Loucy (cell line): ENCODE data around the gene RAB6A.
A peak's percentile ranks its signal among the peaks of the same experiment; 100 is the strongest.
"Not testable (repeated sequence)": the region's sequence is repeated elsewhere in the genome, so short reads cannot be mapped to it uniquely, and the experiment has no call there.

ENCODE experiments used
- H2AFZ ChIP-seq: fragments of 200-600 bp; sonication (generic); 2 replicates; pipeline ENCODE4 v1.6.0; 2016; ENCODE audit warnings: antibody characterized with exemption, mild to moderate bottlenecking, low read length, moderate library complexity
- H3F3A ChIP-seq: fragments of 200-600 bp; 2 replicates; pipeline ENCODE4 v1.6.0; 2016; ENCODE audit warnings: antibody characterized with exemption, low read depth, mild to moderate bottlenecking
- H3K27me3 ChIP-seq: fragments of 200-600 bp; sonication (generic); 2 replicates; pipeline ENCODE4 v1.6.1; 2014; ENCODE audit warnings: low read length, mild to moderate bottlenecking; ENCODE audit not compliant: insufficient read depth, poor library complexity, severe bottlenecking
- H3K36me3 ChIP-seq: fragments of 200-600 bp; sonication (generic); 2 replicates; pipeline ENCODE4 v1.6.1; 2016; ENCODE audit warnings: low read length; ENCODE audit not compliant: insufficient read depth
- H3K4me1 ChIP-seq: fragments of 200-600 bp; sonication (generic); 2 replicates; pipeline ENCODE4 v1.5.1; 2014; ENCODE audit warnings: low read length, mild to moderate bottlenecking; ENCODE audit not compliant: insufficient read depth, poor library complexity, severe bottlenecking
- H3K4me2 ChIP-seq: fragments of 200-600 bp; sonication (generic); 2 replicates; pipeline ENCODE4 v1.6.0; 2014; ENCODE audit warnings: antibody characterized with exemption, low read length, low read depth, mild to moderate bottlenecking; ENCODE audit not compliant: poor library complexity, severe bottlenecking
- H3K4me3 ChIP-seq: fragments of 200-600 bp; sonication (generic); 2 replicates; pipeline ENCODE4 v1.5.1; 2014; ENCODE audit warnings: low read length, mild to moderate bottlenecking, mixed read lengths; ENCODE audit not compliant: poor library complexity, severe bottlenecking
- H3K79me2 ChIP-seq: fragments of 200-600 bp; sonication (generic); 2 replicates; pipeline ENCODE4 v1.6.1; 2014; ENCODE audit warnings: low read length; ENCODE audit not compliant: insufficient read depth
- H3K9ac ChIP-seq: fragments of 200-600 bp; sonication (generic); 2 replicates; pipeline ENCODE4 v1.6.0; 2014; ENCODE audit warnings: mild to moderate bottlenecking, low read depth, low read length, moderate library complexity; ENCODE audit not compliant: poor library complexity, severe bottlenecking
- H3K9me2 ChIP-seq: fragments of 200-600 bp; sonication (generic); replicated peaks from 2 replicates; pipeline ENCODE4 v1.6.1; 2016; ENCODE audit warnings: low read depth, low read length, mixed read lengths
- H3K9me3 ChIP-seq: fragments of 200-600 bp; sonication (generic); 2 replicates; pipeline ENCODE4 v1.6.1; 2014; ENCODE audit warnings: mild to moderate bottlenecking, antibody characterized with exemption, low read length, low read depth; ENCODE audit not compliant: insufficient read depth
- H4K20me1 ChIP-seq: fragments of 200-600 bp; sonication (generic); 2 replicates; pipeline ENCODE4 v1.6.0; 2014; ENCODE audit warnings: antibody characterized with exemption, low read length, mild to moderate bottlenecking; ENCODE audit not compliant: insufficient read depth, poor library complexity, severe bottlenecking
- CTCF ChIP-seq: fragments of 200-600 bp; sonication (generic); conservative IDR thresholded peaks from 2 replicates; pipeline ENCODE4 v1.5.1; 2014; ENCODE audit warnings: mild to moderate bottlenecking, antibody characterized with exemption, low read length
- EZH2phosphoT487 ChIP-seq: fragments of 200-600 bp; IDR thresholded peaks from 2 replicates; pipeline ENCODE4 v1.6.1; 2018; ENCODE audit warnings: antibody characterized with exemption, mild to moderate bottlenecking, moderate library complexity, borderline replicate concordance

The RAB6A gene

DNA sequence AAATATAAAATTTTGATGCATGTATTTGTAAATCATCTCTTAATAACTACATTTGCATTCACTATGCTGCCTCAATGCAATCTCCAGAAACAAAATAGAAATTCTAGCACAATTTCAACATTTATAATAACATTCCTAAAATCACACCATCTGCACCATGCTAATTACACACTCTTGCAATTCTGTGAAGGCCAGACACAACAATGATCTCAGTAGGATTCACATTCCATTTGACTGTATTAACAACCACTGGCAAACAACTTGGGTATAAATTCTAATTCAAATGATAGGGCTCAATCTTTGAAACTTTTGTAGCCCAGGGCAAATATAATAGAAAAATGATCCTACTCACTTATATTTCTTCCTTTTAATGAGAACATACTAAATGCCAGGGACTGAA lies 25.9 kb downstream of the RAB6A start:
- Histone ChIP-seq H3K4me3 (no peak overlapping the region), H3K36me3 (peaks cover 13% of the 10 kb centered on the region), H3K4me1 (no peaks in the 10 kb centered on the region), H3K4me2 (no peak overlapping the region), H3K9ac (no peak overlapping the region), H3K79me2 (peaks cover 90% of the 10 kb centered on the region), H3K9me2 (no peaks in the 10 kb centered on the region), H2AFZ (no peak overlapping the region), H3F3A (no peaks in the 10 kb centered on the region), H3K9me3 (no peaks in the 10 kb centered on the region), H4K20me1 (peaks cover 24% of the 10 kb centered on the region), H3K27me3 (no peaks in the 10 kb centered on the region)
- TF ChIP-seq CTCF: no peak
- no peak for TF ChIP-seq EZH2phosphoT487

GRCh38 chr11:73734011-73734410 lies 26.9 kb downstream of the RAB6A start:
- peaks cover 19% of the 10 kb centered on the region for H4K20me1 ChIP-seq
- H3K4me3 ChIP-seq, H3F3A ChIP-seq, H2AFZ ChIP-seq, H3K4me2 ChIP-seq, H3K9me3 ChIP-seq, H3K9ac ChIP-seq, H3K27me3 ChIP-seq, H3K9me2 ChIP-seq, H3K4me1 ChIP-seq: not testable (repeated sequence)
- peaks cover 22% of the 10 kb centered on the region for H3K36me3 ChIP-seq
- peaks cover 87% of the 10 kb centered on the region for H3K79me2 ChIP-seq

DNA sequence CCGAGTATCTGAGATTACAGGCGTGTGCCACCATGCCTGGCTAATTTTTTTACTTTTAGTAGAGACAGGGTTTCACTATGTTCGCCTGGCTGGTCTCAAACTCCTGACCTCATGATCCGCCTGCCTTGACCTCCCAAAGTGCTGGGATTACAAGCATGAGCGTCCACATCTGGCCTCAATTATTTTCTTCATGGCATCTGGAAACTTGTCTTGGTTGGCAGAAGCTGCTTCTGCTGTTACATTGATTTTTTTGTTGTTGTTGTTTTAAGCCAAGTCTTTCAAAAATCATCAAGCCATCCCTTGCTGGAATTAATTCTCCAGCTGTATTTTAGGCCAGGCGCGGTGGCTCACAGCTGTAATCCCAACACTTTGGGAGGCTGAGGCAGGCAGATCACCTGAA lies 27.9 kb downstream of the RAB6A start:
- not testable (repeated sequence) for H3K4me1 ChIP-seq, H3K4me3 ChIP-seq, H3F3A ChIP-seq, H3K9me2 ChIP-seq, H3K27me3 ChIP-seq, H3K9ac ChIP-seq, H3K9me3 ChIP-seq, H2AFZ ChIP-seq, H3K4me2 ChIP-seq
- Histone ChIP-seq H3K79me2 (peaks cover 77% of the 10 kb centered on the region), H3K36me3 (peaks cover 27% of the 10 kb centered on the region), H4K20me1 (peaks cover 17% of the 10 kb centered on the region)

DNA sequence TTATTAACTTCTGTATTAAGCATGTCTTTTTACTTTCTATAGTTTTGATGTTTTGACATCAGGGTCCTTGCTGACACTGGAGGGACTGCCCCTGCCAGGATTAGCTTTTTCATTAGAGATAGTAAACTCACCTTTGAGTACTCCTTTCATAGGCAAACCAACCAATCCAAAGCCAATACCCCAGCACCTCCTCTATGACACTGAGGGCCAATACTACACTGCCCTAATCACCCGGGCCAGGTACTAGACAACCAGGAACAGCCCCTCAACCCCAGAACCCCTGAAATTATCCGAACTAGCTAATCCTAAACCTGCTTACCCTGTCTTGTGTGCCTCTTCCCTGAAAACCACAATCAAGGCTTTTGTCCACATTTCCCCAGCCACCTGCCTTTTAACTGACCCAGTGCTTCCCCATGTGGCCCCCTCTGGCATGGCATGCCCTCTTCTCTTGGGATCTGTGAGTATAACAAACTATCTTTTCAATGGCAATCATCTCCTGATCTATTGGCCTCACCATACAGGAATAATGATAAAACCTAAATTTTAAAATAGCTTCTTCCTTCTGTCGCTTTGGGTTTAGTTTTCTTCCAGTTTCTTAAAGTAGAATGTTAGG lies 31.2 kb downstream of the RAB6A start:
- peaks cover 7% of the 10 kb centered on the region for H4K20me1 ChIP-seq
- TF ChIP-seq CTCF (peak; percentile 73), EZH2phosphoT487 (no peak)
- no peak overlapping the region for H3K4me2 ChIP-seq

More for the DNA sequence above, 31.2 kb downstream of the RAB6A start:
- no peak overlapping the region for H2AFZ ChIP-seq
- no peaks in the 10 kb centered on the region for H3K9me3 ChIP-seq
- H3K4me1 ChIP-seq: no peaks in the 10 kb centered on the region
- H3F3A ChIP-seq: no peaks in the 10 kb centered on the region
- peaks cover 59% of the 10 kb centered on the region for H3K79me2 ChIP-seq
- no peak overlapping the region for H3K4me3 ChIP-seq
- peaks cover 41% of the 10 kb centered on the region for H3K36me3 ChIP-seq
- no peak overlapping the region for H3K9ac ChIP-seq
- no peaks in the 10 kb centered on the region for H3K9me2 ChIP-seq
- H3K27me3 ChIP-seq: no peaks in the 10 kb centered on the region
